Measurements from ENCODE around the gene NUP210L. TPM values are rescaled to one million over a fixed set of nuclear protein-coding genes. Genes with fewer than 3 reads are reported as not detected.

The NUP210L gene
- total and polyA plus RNA-seq, 2 of the 13 experiments (the other 11 are each of a cell fraction or from before 2014, with no cell fraction given), result not detected

GRCh38 chr1:154182344-154183045, 27.6 kb upstream of the NUP210L start (continued):
- TF ChIP-seq CERS6 (CRISPR knock-in tag; IDR thresholded peaks at IDR 0.05), result 0 out of 2 replicates have a peak, but pooled peaks have one; percentile 68
- TF ChIP-seq ZBTB7A (CRISPR knock-in tag; IDR thresholded peaks at IDR 0.05), result peak; percentile 69; the same call in 1 of the 2 replicates
- no peak for TF ChIP-seq ZNF530 (CRISPR knock-in tag; IDR thresholded peaks at IDR 0.05; ENCODE audit: low read depth)
- TF ChIP-seq NR1H2 (CRISPR knock-in tag; IDR thresholded peaks at IDR 0.05; ENCODE audit: borderline replicate concordance, low read depth), result no peak
- no peak for TF ChIP-seq ZNF460 (CRISPR knock-in tag; IDR thresholded peaks at IDR 0.05; ENCODE audit: borderline replicate concordance)
- TF ChIP-seq PAXIP1 (CRISPR knock-in tag; conservative IDR thresholded peaks at IDR 0.05), result peak; percentile 13; the same call in 1 of the 2 replicates
- TF ChIP-seq SALL1 (CRISPR knock-in tag; IDR thresholded peaks at IDR 0.05), result no peak
- no peak for TF ChIP-seq HMG20B (CRISPR knock-in tag; conservative IDR thresholded peaks at IDR 0.05)
- no peak for TF ChIP-seq ZNF317 (CRISPR knock-in tag; IDR thresholded peaks at IDR 0.05)
- no peak for TF ChIP-seq ZNF580 (CRISPR knock-in tag; IDR thresholded peaks at IDR 0.05; ENCODE audit: borderline replicate concordance, low read depth)
- TF ChIP-seq ZNF414 (CRISPR knock-in tag; IDR thresholded peaks at IDR 0.05), result peak; percentile 8; the same call in 1 of the 2 replicates
- TF ChIP-seq ZNF512 (CRISPR knock-in tag; IDR thresholded peaks at IDR 0.05), result peak; percentile 15; the same call in 1 of the 2 replicates
- no peak for TF ChIP-seq ZNF83 (CRISPR knock-in tag; IDR thresholded peaks at IDR 0.05; ENCODE audit: borderline replicate concordance)
- TF ChIP-seq NCOA1 (CRISPR knock-in tag; IDR thresholded peaks at IDR 0.05), result no peak
- no peak for TF ChIP-seq TARDBP (CRISPR knock-in tag; IDR thresholded peaks at IDR 0.05)
- no peak for TF ChIP-seq ZKSCAN5 (CRISPR knock-in tag; IDR thresholded peaks at IDR 0.05)
- TF ChIP-seq TAF1 (CRISPR knock-in tag; IDR thresholded peaks at IDR 0.05), result no peak
- TF ChIP-seq TCF12 (IDR thresholded peaks at IDR 0.05), result no peak
- TF ChIP-seq TCF12 (CRISPR knock-in tag; IDR thresholded peaks at IDR 0.05), result no peak
- no peak for TF ChIP-seq ZNF7 (CRISPR knock-in tag; IDR thresholded peaks at IDR 0.05)
- peak; percentile 63; the same call in 1 of the 2 replicates for TF ChIP-seq RBAK (CRISPR knock-in tag; IDR thresholded peaks at IDR 0.05)
- TF ChIP-seq ZNF777 (CRISPR knock-in tag; IDR thresholded peaks at IDR 0.05), result no peak
- TF ChIP-seq ZFP41 (CRISPR knock-in tag; IDR thresholded peaks at IDR 0.05; ENCODE audit: borderline replicate concordance), result 0 out of 2 replicates have a peak, but pooled peaks have one; percentile 10
- 0 out of 2 replicates have a peak, but pooled peaks have one; percentile 12 for TF ChIP-seq ZMYM2 (CRISPR knock-in tag; IDR thresholded peaks at IDR 0.05)

Data from HepG2 (cell line).